Loucy (cell line): ENCODE results near the gene UBALD2.

Source experiments
- CTCF ChIP-seq: fragments of 200-600 bp; sonication (generic); conservative IDR thresholded peaks from 2 replicates; pipeline ENCODE4 v1.5.1; 2014; ENCODE audit warnings: mild to moderate bottlenecking, antibody characterized with exemption, low read length
- EZH2phosphoT487 ChIP-seq: fragments of 200-600 bp; IDR thresholded peaks from 2 replicates; pipeline ENCODE4 v1.6.1; 2018; ENCODE audit warnings: antibody characterized with exemption, mild to moderate bottlenecking, moderate library complexity, borderline replicate concordance

GRCh38 chr17:76307966-76308338 is 42.8 kb downstream of the UBALD2 start, which contains the start of gene QRICH2:
- no peak for TF ChIP-seq CTCF
- no peak for TF ChIP-seq EZH2phosphoT487
